HepG2 (cell line): ENCODE measurements around the gene KCNMA1.

ENCODE experiments used
- PHF8 ChIP-seq: sonication (generic); formaldehyde crosslinking; IDR thresholded peaks from 2 replicates; pipeline ENCODE4 v1.5.0; 2020; ENCODE audit warnings: missing genetic modification reagents
- RAD51 ChIP-seq: fragments of 450-650 bp; IDR thresholded peaks from 2 replicates; pipeline ENCODE4 v1.6.1; 2016; ENCODE audit warnings: borderline replicate concordance

GRCh38 chr10:77392851-77393250, 244.8 kb downstream of the KCNMA1 start:
- TF ChIP-seq PHF8 (CRISPR knock-in tag) (no peak), RAD51 (no peak)
